ENCODE results near the gene TRAK1. TPM values are rescaled to one million over a fixed set of nuclear protein-coding genes. Genes with fewer than 3 reads are reported as not detected.

The TRAK1 gene
- total RNA-seq, 1 donor from 2014 or later: 53.8 TPM

- TF ChIP-seq CTCF (IDR thresholded peaks at IDR 0.05; ENCODE audit: unreplicated experiment): no peak
- Mint-ChIP-seq H3K4me1 (ENCODE audit: low read depth) (no peaks in the 10 kb centered on the region), H3K4me3 (ENCODE audit: low read depth) (no peak overlapping the region), H3K9me3 (ENCODE audit: low read depth) (no peaks in the 10 kb centered on the region), H3K27me3 (no peaks in the 10 kb centered on the region), H3K27ac (no peak overlapping the region), H3K36me3 (ENCODE audit: insufficient read depth) (peaks cover 8% of the 10 kb centered on the region)
- DNase-seq (ENCODE audit: low spot score, unreplicated experiment): no peak
Measured at GRCh38 chr3:42216931-42217333, 125.8 kb downstream of the TRAK1 start.

GRCh38 chr3:42220436-42221121, 129.4 kb downstream of the TRAK1 start:
- Mint-ChIP-seq H3K27ac (peak overlapping the region; percentile 59), H3K9me3 (ENCODE audit: low read depth) (no peaks in the 10 kb centered on the region), H3K36me3 (ENCODE audit: insufficient read depth) (peaks cover 19% of the 10 kb centered on the region), H3K4me1 (ENCODE audit: low read depth) (no peaks in the 10 kb centered on the region), H3K4me3 (ENCODE audit: low read depth) (no peak overlapping the region), H3K27me3 (no peaks in the 10 kb centered on the region)
- DNase-seq (ENCODE audit: low spot score, unreplicated experiment): no peak
- TF ChIP-seq CTCF (IDR thresholded peaks at IDR 0.05; ENCODE audit: unreplicated experiment): no peak

GRCh38 chr3:42222942-42223693, 132.0 kb downstream of the TRAK1 start:
- H3K4me3 Mint-ChIP-seq (ENCODE audit: low read depth): no peak overlapping the region
- no peaks in the 10 kb centered on the region for H3K9me3 Mint-ChIP-seq (ENCODE audit: low read depth)
- no peak for TF ChIP-seq CTCF (IDR thresholded peaks at IDR 0.05; ENCODE audit: unreplicated experiment)
- no peak for DNase-seq (ENCODE audit: low spot score, unreplicated experiment)
- no peaks in the 10 kb centered on the region for H3K4me1 Mint-ChIP-seq (ENCODE audit: low read depth)
- peaks cover 19% of the 10 kb centered on the region for H3K36me3 Mint-ChIP-seq (ENCODE audit: insufficient read depth)
- no peaks in the 10 kb centered on the region for H3K27me3 Mint-ChIP-seq
- H3K27ac Mint-ChIP-seq: no peak overlapping the region

- Mint-ChIP-seq H3K4me3 (ENCODE audit: low read depth) (no peak overlapping the region), H3K27me3 (no peaks in the 10 kb centered on the region), H3K9me3 (ENCODE audit: low read depth) (no peaks in the 10 kb centered on the region), H3K36me3 (ENCODE audit: insufficient read depth) (peaks cover 19% of the 10 kb centered on the region), H3K27ac (peak overlapping the region; percentile 11), H3K4me1 (ENCODE audit: low read depth) (no peaks in the 10 kb centered on the region)
- no peak for DNase-seq (ENCODE audit: low spot score, unreplicated experiment)
- no peak for TF ChIP-seq CTCF (IDR thresholded peaks at IDR 0.05; ENCODE audit: unreplicated experiment)
Measured at GRCh38 chr3:42224178-42224577, 133.0 kb downstream of the TRAK1 start.

GRCh38 chr3:42224658-42225421, 133.7 kb downstream of the TRAK1 start:
- no peak for DNase-seq (ENCODE audit: low spot score, unreplicated experiment)

More at GRCh38 chr3:42224658-42225421, 133.7 kb downstream of the TRAK1 start:
- no peak for TF ChIP-seq CTCF (IDR thresholded peaks at IDR 0.05; ENCODE audit: unreplicated experiment)
- H3K27ac Mint-ChIP-seq: peak overlapping the region; percentile 11
- H3K4me3 Mint-ChIP-seq (ENCODE audit: low read depth): no peak overlapping the region
- no peaks in the 10 kb centered on the region for H3K9me3 Mint-ChIP-seq (ENCODE audit: low read depth)
- peaks cover 19% of the 10 kb centered on the region for H3K36me3 Mint-ChIP-seq (ENCODE audit: insufficient read depth)
- no peaks in the 10 kb centered on the region for H3K4me1 Mint-ChIP-seq (ENCODE audit: low read depth)
- H3K27me3 Mint-ChIP-seq: no peaks in the 10 kb centered on the region
